Measurements from ENCODE around the gene LOXL3.

- no peak for TF ChIP-seq ZFX (IDR thresholded peaks at IDR 0.05)
- no peak for TF ChIP-seq SRF (IDR thresholded peaks at IDR 0.05; ENCODE audit: low read depth)
- TF ChIP-seq SP1 (IDR thresholded peaks at IDR 0.05; ENCODE audit: low read depth): no peak
- TF ChIP-seq CTCF (IDR thresholded peaks at IDR 0.05 in 2 of 3, conservative IDR thresholded peaks at IDR 0.05 in 1 of 3; ENCODE audit: borderline replicate concordance in 1 of 3, insufficient read depth in 1 of 3, low read depth in 2 of 3, low read length in 2 of 3): no peak
- TF ChIP-seq SIN3A (IDR thresholded peaks at IDR 0.05; ENCODE audit: low read depth): no peak
- no peak for TF ChIP-seq POLR2A (IDR thresholded peaks at IDR 0.05; ENCODE audit: borderline replicate concordance, extremely low read depth, insufficient read depth, insufficient read length)
- no peak for TF ChIP-seq MAX (IDR thresholded peaks at IDR 0.05)
- no peak for TF ChIP-seq ATF3 (IDR thresholded peaks at IDR 0.05)
- no peak for TF ChIP-seq YY1 (IDR thresholded peaks at IDR 0.05; ENCODE audit: extremely low read depth, insufficient replicate concordance, low read depth, low read length)
Observed at GRCh38 chr2:74567881-74568280, 14.1 kb upstream of the LOXL3 start.
